Measurements from ENCODE around the gene LHX3. TPM values are rescaled to one million over a fixed set of nuclear protein-coding genes. Genes with fewer than 3 reads are reported as not detected.

The LHX3 gene
- total RNA-seq, 1 donor from 2014 or later, result not detected

GRCh38 chr9:136247551-136247916 is 42.6 kb upstream of the LHX3 start:
- TF ChIP-seq CTCF (IDR thresholded peaks at IDR 0.05), result no peak
- TF ChIP-seq EZH2phosphoT487 (IDR thresholded peaks at IDR 0.05), result no peak
- no peak for TF ChIP-seq EZH2 (IDR thresholded peaks at IDR 0.05)
- Histone ChIP-seq H2AFZ (replicated peaks) (peak overlapping the region; percentile 13), H3K9ac (no peak overlapping the region), H3K4me3 (no peak overlapping the region), H3K36me3 (no peaks in the 10 kb centered on the region), H3K4me1 (peaks cover 26% of the 10 kb centered on the region), H3K9me3 (ENCODE audit: low read depth) (no peaks in the 10 kb centered on the region), H4K20me1 (ENCODE audit: low read depth) (peaks cover 28% of the 10 kb centered on the region), H3K27ac (no peak overlapping the region), H3K79me2 (ENCODE audit: low read depth) (peaks cover 27% of the 10 kb centered on the region), H3K27me3 (peaks cover 9% of the 10 kb centered on the region), H3F3A (ENCODE audit: low read depth) (peaks cover 13% of the 10 kb centered on the region), H3K4me2 (no peak overlapping the region)
- Mint-ChIP-seq H3K4me3 (peak overlapping the region; percentile 65), H3K36me3 (no peaks in the 10 kb centered on the region), H3K4me1 (peaks cover 50% of the 10 kb centered on the region), H3K27me3 (ENCODE audit: insufficient read depth, low read depth) (peaks cover 17% of the 10 kb centered on the region), H3K9me3 (no peaks in the 10 kb centered on the region), H3K27ac (peak overlapping the region; percentile 92)
- no peak for DNase-seq (ENCODE audit: low spot score)

GRCh38 chr9:136246849-136247550 is 42.1 kb upstream of the LHX3 start:
- Mint-ChIP-seq H3K27ac (no peak overlapping the region), H3K4me1 (peaks cover 50% of the 10 kb centered on the region), H3K9me3 (no peaks in the 10 kb centered on the region), H3K27me3 (ENCODE audit: insufficient read depth, low read depth) (peaks cover 17% of the 10 kb centered on the region), H3K36me3 (no peaks in the 10 kb centered on the region), H3K4me3 (peak overlapping the region; percentile 65)
- Histone ChIP-seq H3K9me3 (ENCODE audit: low read depth) (no peaks in the 10 kb centered on the region), H3K4me3 (no peak overlapping the region), H3K9ac (no peak overlapping the region), H3K4me1 (peaks cover 26% of the 10 kb centered on the region), H3K4me2 (no peak overlapping the region), H2AFZ (replicated peaks) (no peak overlapping the region), H4K20me1 (ENCODE audit: low read depth) (peaks cover 33% of the 10 kb centered on the region), H3K36me3 (no peaks in the 10 kb centered on the region), H3K27ac (no peak overlapping the region), H3K79me2 (ENCODE audit: low read depth) (peaks cover 32% of the 10 kb centered on the region), H3F3A (ENCODE audit: low read depth) (peaks cover 13% of the 10 kb centered on the region), H3K27me3 (peaks cover 9% of the 10 kb centered on the region)
- no peak for DNase-seq (ENCODE audit: low spot score)
- TF ChIP-seq EZH2phosphoT487 (IDR thresholded peaks at IDR 0.05) (no peak), CTCF (IDR thresholded peaks at IDR 0.05) (no peak), EZH2 (IDR thresholded peaks at IDR 0.05) (no peak)

GRCh38 chr9:136245219-136246150 is 40.6 kb upstream of the LHX3 start, which contains the start of gene QSOX2:
QSOX2 (minus strand) TSS chr9:136245812; CDS start chr9:136245803, 9 bp downstream.
- peak within 1 kb of the TSS; percentile 98 for H3K4me3 ChIP-seq
- Mint-ChIP-seq H3K27me3 (ENCODE audit: insufficient read depth, low read depth) (peaks cover 15% of the 10 kb centered on the region), H3K36me3 (no peaks in the 10 kb centered on the region), H3K4me3 (peak within 1 kb of the TSS; percentile 95), H3K27ac (peak within 1 kb of the TSS; percentile 74), H3K9me3 (no peaks in the 10 kb centered on the region), H3K4me1 (peaks cover 50% of the 10 kb centered on the region)
- TF ChIP-seq CTCF (IDR thresholded peaks at IDR 0.05) (peak; percentile 5), EZH2 (IDR thresholded peaks at IDR 0.05) (no peak)
- H3K27me3 ChIP-seq, result peaks cover 9% of the 10 kb centered on the region
- peak within 1 kb of the TSS; percentile 86 for H2AFZ ChIP-seq (replicated peaks)
- peak within 1 kb of the TSS; percentile 44 for H3K9ac ChIP-seq
- peak within 1 kb of the TSS; percentile 82 for H3K4me2 ChIP-seq
- H3K79me2 ChIP-seq (ENCODE audit: low read depth), result peaks cover 47% of the 10 kb centered on the region
- H4K20me1 ChIP-seq (ENCODE audit: low read depth), result peaks cover 48% of the 10 kb centered on the region
- peaks cover 26% of the 10 kb centered on the region for H3K4me1 ChIP-seq
- H3K36me3 ChIP-seq, result no peaks in the 10 kb centered on the region
- DNase-seq (ENCODE audit: low spot score), result peak; percentile 94
- H3K9me3 ChIP-seq (ENCODE audit: low read depth), result no peaks in the 10 kb centered on the region
- no peak within 1 kb of the TSS for H3K27ac ChIP-seq
- H3F3A ChIP-seq (ENCODE audit: low read depth), result peaks cover 13% of the 10 kb centered on the region
